Activated naive CD8-positive, alpha-beta T cell treated with anti-CD3 and anti-CD28 coated beads, Interleukin-2, amount 50 U/mL, for 16 hours (primary cell): ENCODE data around the gene TMEM258.

Experiments used
- DNase-seq: peaks from one replicate; pipeline ENCODE4 v3.0.0-alpha.2; 2020; ENCODE audit warnings: low read depth, low spot score

TMEM258 gene

DNA sequence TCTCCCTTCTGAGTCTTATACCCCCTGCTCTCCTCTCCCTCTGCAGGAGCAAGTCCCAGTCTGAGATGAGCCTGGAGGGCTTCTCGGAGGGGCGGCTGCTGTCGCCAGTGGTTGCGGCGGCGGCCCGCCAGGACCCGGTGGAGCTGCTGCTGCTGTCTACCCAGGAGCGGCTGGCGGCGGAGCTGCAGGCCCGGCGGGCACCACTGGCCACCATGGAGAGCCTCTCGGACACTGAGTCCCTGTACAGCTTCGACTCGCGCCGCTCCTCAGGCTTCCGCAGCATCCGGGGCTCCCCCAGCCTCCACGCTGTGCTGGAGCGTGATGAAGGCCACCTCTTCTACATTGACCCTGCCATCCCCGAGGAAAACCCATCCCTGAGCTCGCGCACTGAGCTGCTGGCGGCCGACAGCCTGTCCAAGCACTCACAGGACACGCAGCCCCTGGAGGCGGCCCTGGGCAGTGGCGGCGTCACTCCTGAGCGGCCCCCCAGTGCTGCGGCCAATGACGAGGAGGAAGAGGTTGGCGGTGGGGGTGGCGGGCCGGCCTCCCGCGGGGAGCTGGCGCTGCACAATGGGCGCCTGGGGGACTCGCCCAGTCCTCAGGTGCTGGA is 48.8 kb downstream of the TMEM258 start:
- DNase-seq, result no peak

DNA sequence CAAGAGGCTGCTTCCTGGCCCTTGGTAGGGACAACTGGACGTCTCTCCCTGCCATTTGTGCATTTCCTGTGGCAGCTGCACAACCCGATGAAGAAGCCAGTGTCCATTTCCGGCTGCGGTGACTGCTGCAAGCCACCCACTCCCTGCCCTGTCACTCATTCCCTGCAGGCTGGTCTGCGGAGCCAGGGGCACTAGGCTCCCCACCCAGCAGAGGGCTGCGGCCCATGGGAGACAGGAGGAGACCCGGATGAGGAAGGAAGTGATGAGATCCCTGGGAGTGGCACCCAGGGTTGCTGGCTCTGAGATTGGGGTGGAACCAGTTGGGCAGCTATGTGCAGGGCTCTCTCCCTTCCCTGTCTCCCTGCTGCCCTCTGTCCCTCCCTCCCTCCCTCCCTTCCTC is 50.0 kb downstream of the TMEM258 start:
- DNase-seq, result no peak

DNA sequence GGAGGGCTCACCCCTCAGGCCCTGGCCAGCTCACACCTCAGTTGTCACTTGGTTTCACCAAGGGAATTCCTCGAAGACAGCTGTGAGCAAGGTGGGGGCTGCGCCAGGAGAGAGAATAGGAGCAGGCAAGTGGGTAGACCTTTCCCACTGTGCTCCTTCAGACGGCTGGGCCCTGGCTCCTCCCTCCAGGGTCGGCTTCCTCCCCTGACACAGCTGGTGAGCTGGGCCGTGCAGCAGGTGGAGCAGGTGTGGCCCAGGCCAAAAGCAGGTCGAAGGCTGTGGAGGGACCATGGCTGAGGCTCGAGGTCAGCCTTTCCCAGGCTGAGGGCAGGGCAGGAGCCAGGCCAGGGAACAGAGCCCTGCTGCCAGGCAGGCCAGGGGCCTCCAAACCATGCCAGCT is 52.4 kb downstream of the TMEM258 start:
- DNase-seq, result no peak

DNA sequence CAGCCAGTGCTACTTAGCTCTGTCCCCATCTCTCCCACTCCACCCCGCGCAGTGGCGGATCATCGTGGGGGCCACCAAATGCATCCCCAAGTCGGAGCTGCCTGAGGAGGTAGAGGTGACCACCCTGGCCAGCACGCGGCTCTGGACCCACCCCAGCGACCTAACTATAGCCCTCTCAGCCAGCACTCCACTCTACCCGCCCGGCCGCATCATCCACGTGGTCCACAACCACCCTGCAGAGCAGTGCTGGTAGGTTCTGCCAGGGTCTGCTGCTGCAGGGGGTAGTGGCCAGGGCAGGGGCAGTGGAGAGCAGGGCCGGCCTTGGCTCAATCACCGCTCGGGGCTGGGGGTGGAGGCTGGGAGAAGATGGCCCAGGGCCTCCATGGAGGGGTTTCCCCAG is 53.0 kb downstream of the TMEM258 start:
- DNase-seq, result no peak
